Measurements from ENCODE around the gene PDE11A.

- TF ChIP-seq POLR2AphosphoS5 (IDR thresholded peaks at IDR 0.05): no peak
- TF ChIP-seq CTCF (IDR thresholded peaks at IDR 0.05 in 8 of 11, conservative IDR thresholded peaks at IDR 0.05 in 3 of 11): no peak
- no peak for TF ChIP-seq POLR2A (IDR thresholded peaks at IDR 0.05)
Observed at GRCh38 chr2:177998996-177999395, 73.6 kb downstream of the PDE11A start.
